ENCODE results near the gene AGR2. TPM values are rescaled to one million over a fixed set of nuclear protein-coding genes. Genes with fewer than 3 reads are reported as not detected.

Gene AGR2
- total RNA-seq, 1 experiment from 2014 or later: 378 TPM

- CTCF ChIA-PET: interaction anchor here (1.2 kb wide), 1 partner anchor 8 kb away, joined by 3 read pairs; no protein-coding TSS in a partner anchor
- intact Hi-C loops (cut with micrococcal nuclease; ENCODE audit: unreplicated experiment): no loop called here
- H3K4me3 Mint-ChIP-seq (ENCODE audit: low read depth, unreplicated experiment): no peak overlapping the region
- no peak for DNase-seq
- no peak overlapping the region for H3K27ac Mint-ChIP-seq (ENCODE audit: unreplicated experiment)
- peaks cover 14% of the 10 kb centered on the region for H3K4me1 Mint-ChIP-seq (ENCODE audit: low read depth, unreplicated experiment)
- H3K36me3 Mint-ChIP-seq (ENCODE audit: insufficient read depth, unreplicated experiment): peaks cover 48% of the 10 kb centered on the region
- no TSS peak for BruUV-seq (replicated peaks)
- TF ChIP-seq CTCF (IDR thresholded peaks at IDR 0.05; ENCODE audit: unreplicated experiment): no peak
- no peaks in the 10 kb centered on the region for H3K9me3 Mint-ChIP-seq (ENCODE audit: low read depth, unreplicated experiment)
- no peaks in the 10 kb centered on the region for H3K27me3 Mint-ChIP-seq (ENCODE audit: unreplicated experiment)
These were observed 9.8 kb downstream of the AGR2 start for GRCh38 chr7:16794986-16795385.

- DNase-seq: no peak
- Mint-ChIP-seq H3K36me3 (ENCODE audit: insufficient read depth, unreplicated experiment) (peaks cover 48% of the 10 kb centered on the region), H3K4me3 (ENCODE audit: low read depth, unreplicated experiment) (no peak overlapping the region), H3K9me3 (ENCODE audit: low read depth, unreplicated experiment) (no peaks in the 10 kb centered on the region), H3K27ac (ENCODE audit: unreplicated experiment) (peak overlapping the region; percentile 90), H3K27me3 (ENCODE audit: unreplicated experiment) (no peaks in the 10 kb centered on the region), H3K4me1 (ENCODE audit: low read depth, unreplicated experiment) (peaks cover 26% of the 10 kb centered on the region)
- no TSS peak for BruUV-seq (replicated peaks)
- intact Hi-C loops (cut with micrococcal nuclease; ENCODE audit: unreplicated experiment): no loop called here
- CTCF ChIA-PET: interaction anchor here (0.7 kb wide), 1 partner anchor 462 kb away, joined by 3 read pairs; no protein-coding TSS in a partner anchor
- no peak for TF ChIP-seq CTCF (IDR thresholded peaks at IDR 0.05; ENCODE audit: unreplicated experiment)
These were observed 12.7 kb downstream of the AGR2 start for GRCh38 chr7:16791905-16792698.

DNA sequence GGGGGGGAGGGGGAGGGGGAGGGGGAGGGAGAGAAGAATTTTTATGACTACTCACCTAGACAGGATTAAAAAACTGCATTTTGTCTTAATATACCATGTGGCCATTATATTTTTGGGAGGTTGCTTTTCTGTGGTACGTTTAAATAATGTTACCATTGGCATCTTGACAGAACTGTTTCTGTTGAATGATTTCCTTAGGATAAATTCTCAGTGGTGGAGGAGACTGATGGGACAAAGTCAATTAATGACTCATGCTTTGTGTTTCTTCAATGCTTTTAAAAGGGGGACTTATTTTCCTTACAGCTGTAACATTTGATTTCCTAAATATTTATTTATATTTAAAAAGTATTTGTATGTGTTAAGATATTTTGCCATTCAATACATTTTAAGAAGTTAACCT is 13.7 kb downstream of the AGR2 start:
- intact Hi-C loops (cut with micrococcal nuclease; ENCODE audit: unreplicated experiment): no loop called here
- Mint-ChIP-seq H3K27ac (ENCODE audit: unreplicated experiment) (peak overlapping the region; percentile 90), H3K36me3 (ENCODE audit: insufficient read depth, unreplicated experiment) (peaks cover 48% of the 10 kb centered on the region), H3K4me3 (ENCODE audit: low read depth, unreplicated experiment) (peak overlapping the region; percentile 69), H3K9me3 (ENCODE audit: low read depth, unreplicated experiment) (no peaks in the 10 kb centered on the region), H3K27me3 (ENCODE audit: unreplicated experiment) (no peaks in the 10 kb centered on the region), H3K4me1 (ENCODE audit: low read depth, unreplicated experiment) (peaks cover 33% of the 10 kb centered on the region)
- CTCF ChIA-PET: interaction anchor here (0.6 kb wide), 1 partner anchor 17 kb away, joined by 5 read pairs; no protein-coding TSS in a partner anchor
- no peak for TF ChIP-seq CTCF (IDR thresholded peaks at IDR 0.05; ENCODE audit: unreplicated experiment)
- no peak for DNase-seq
- no TSS peak for BruUV-seq (replicated peaks)

DNA sequence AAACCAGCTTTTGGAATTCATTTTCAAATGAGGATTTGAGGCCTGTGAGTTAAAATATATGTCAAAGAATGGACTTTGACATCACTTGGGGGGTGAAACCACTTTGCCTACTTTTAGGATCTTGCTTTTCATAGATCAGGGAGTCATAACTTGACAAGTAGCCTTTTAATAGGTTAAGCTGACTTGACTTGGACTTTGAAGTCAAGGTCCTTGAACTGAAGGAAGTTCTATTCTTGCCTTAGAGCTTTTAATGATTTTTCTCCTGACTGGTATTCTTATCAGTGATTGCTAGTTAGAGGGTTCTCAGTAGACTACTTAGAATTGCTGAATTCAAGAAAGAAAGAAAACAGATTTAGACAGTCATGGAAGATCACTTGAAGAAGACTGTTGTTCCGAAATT is 17.7 kb downstream of the AGR2 start:
- no TSS peak for BruUV-seq (replicated peaks)
- CTCF ChIA-PET: interaction anchor here (1.2 to 2.3 kb wide), 5 partner anchors 13 to 103 kb away, joined by 3 to 9 read pairs (median 6); partner anchors contain the start of gene TSPAN13
- intact Hi-C loops (cut with micrococcal nuclease; ENCODE audit: unreplicated experiment): loop anchor here (5.0 kb wide), 1 partner anchor 90 kb away; no protein-coding TSS in a partner anchor
- Mint-ChIP-seq H3K27me3 (ENCODE audit: unreplicated experiment) (no peaks in the 10 kb centered on the region), H3K4me3 (ENCODE audit: low read depth, unreplicated experiment) (no peak overlapping the region), H3K36me3 (ENCODE audit: insufficient read depth, unreplicated experiment) (peaks cover 19% of the 10 kb centered on the region), H3K4me1 (ENCODE audit: low read depth, unreplicated experiment) (peaks cover 42% of the 10 kb centered on the region), H3K27ac (ENCODE audit: unreplicated experiment) (peak overlapping the region; percentile 8), H3K9me3 (ENCODE audit: low read depth, unreplicated experiment) (no peaks in the 10 kb centered on the region)
- TF ChIP-seq CTCF (IDR thresholded peaks at IDR 0.05; ENCODE audit: unreplicated experiment): no peak
- DNase-seq: no peak
